ENCODE measurements around the gene SUFU. TPM values are rescaled to one million over a fixed set of nuclear protein-coding genes. Genes with fewer than 3 reads are reported as not detected.
A peak's percentile ranks its signal among the peaks of the same experiment; 100 is the strongest.
"Not testable (repeated sequence)": the region's sequence is repeated elsewhere in the genome, so short reads cannot be mapped to it uniquely, and the experiment has no call there.

The SUFU gene
- 1 to 10 TPM; 2.9 to 6.0 TPM for polyA plus RNA-seq

- Histone ChIP-seq H3K27ac (ENCODE audit: low read depth in 2 of 2, low read length in 1 of 2) (peak within 1 kb of the TSS; percentile 85 to 96), H3K9me3 (ENCODE audit: control insufficient read depth in 2 of 2, insufficient read depth in 1 of 2, low read depth in 1 of 2, low read length in 1 of 2) (no peaks in the 10 kb centered on the region), H3K27me3 (ENCODE audit: control insufficient read depth in 1 of 2, insufficient read depth in 2 of 2, low read length in 2 of 2) (no peaks in the 10 kb centered on the region), H3K36me3 (ENCODE audit: control insufficient read depth in 2 of 2, insufficient read depth in 2 of 2, low read length in 1 of 2) (no peaks in the 10 kb centered on the region), H3K4me1 (ENCODE audit: control insufficient read depth in 2 of 2, insufficient read depth in 2 of 2, low read length in 1 of 2) (peaks cover 2 to 4% of the 10 kb centered on the region in 2 donors), H3K4me3 (ENCODE audit: low read depth in 1 of 2, low read length in 2 of 2) (peak within 1 kb of the TSS; percentile 81 to 89)
- WGBS, 2 donors, result 1% methylated on average over 35 to 44 of the region's 44 CpGs
Measured at GRCh38 chr10:102503264-102504178, at the start of gene SUFU. TSS of gene SUFU (plus strand) at chr10:102503972. CDS start at chr10:102504153, 181 bp downstream.

- H3K27ac ChIP-seq (ENCODE audit: low read depth in 2 of 2, low read length in 1 of 2); H3K4me1 ChIP-seq (ENCODE audit: control insufficient read depth in 2 of 2, insufficient read depth in 2 of 2, low read length in 1 of 2): not testable (repeated sequence)
- WGBS, 2 donors, result 73 to 76% methylated on average over 13 of the region's 13 CpGs
Measured at GRCh38 chr10:102454662-102455487, 48.9 kb upstream of the SUFU start.

GRCh38 chr10:102455893-102456471, 47.8 kb upstream of the SUFU start:
- Histone ChIP-seq H3K4me3 (ENCODE audit: low read depth in 1 of 2, low read length in 2 of 2) (no peak overlapping the region), H3K27ac (ENCODE audit: low read depth in 2 of 2, low read length in 1 of 2) (peak overlapping the region in 1 of 2 donors; percentile 43), H3K27me3 (ENCODE audit: control insufficient read depth in 1 of 2, insufficient read depth in 2 of 2, low read length in 2 of 2) (no peaks in the 10 kb centered on the region), H3K9me3 (ENCODE audit: control insufficient read depth in 2 of 2, insufficient read depth in 1 of 2, low read depth in 1 of 2, low read length in 1 of 2) (no peaks in the 10 kb centered on the region), H3K4me1 (ENCODE audit: control insufficient read depth in 2 of 2, insufficient read depth in 2 of 2, low read length in 1 of 2) (peaks cover 0 to 11% of the 10 kb centered on the region in 2 donors), H3K36me3 (ENCODE audit: control insufficient read depth in 2 of 2, insufficient read depth in 2 of 2, low read length in 1 of 2) (no peaks in the 10 kb centered on the region)
- 64 to 69% methylated on average over 7 of the region's 7 CpGs for WGBS, 2 donors

More at GRCh38 chr10:102454662-102455487, 48.9 kb upstream of the SUFU start:
- not testable (repeated sequence) for H3K9me3 ChIP-seq (ENCODE audit: control insufficient read depth in 2 of 2, insufficient read depth in 1 of 2, low read depth in 1 of 2, low read length in 1 of 2); H3K4me3 ChIP-seq (ENCODE audit: low read depth in 1 of 2, low read length in 2 of 2); H3K36me3 ChIP-seq (ENCODE audit: control insufficient read depth in 2 of 2, insufficient read depth in 2 of 2, low read length in 1 of 2); H3K27me3 ChIP-seq (ENCODE audit: control insufficient read depth in 1 of 2, insufficient read depth in 2 of 2, low read length in 2 of 2)

- Histone ChIP-seq H3K4me3 (ENCODE audit: low read depth in 1 of 2, low read length in 2 of 2) (no peak overlapping the region), H3K4me1 (ENCODE audit: control insufficient read depth in 2 of 2, insufficient read depth in 2 of 2, low read length in 1 of 2) (peaks cover 0 to 6% of the 10 kb centered on the region in 2 donors), H3K36me3 (ENCODE audit: control insufficient read depth in 2 of 2, insufficient read depth in 2 of 2, low read length in 1 of 2) (no peaks in the 10 kb centered on the region), H3K27me3 (ENCODE audit: control insufficient read depth in 1 of 2, insufficient read depth in 2 of 2, low read length in 2 of 2) (no peaks in the 10 kb centered on the region), H3K27ac (ENCODE audit: low read depth in 2 of 2, low read length in 1 of 2) (no peak overlapping the region), H3K9me3 (ENCODE audit: control insufficient read depth in 2 of 2, insufficient read depth in 1 of 2, low read depth in 1 of 2, low read length in 1 of 2) (no peaks in the 10 kb centered on the region)
- WGBS, 2 donors, result 83 to 85% methylated on average over 9 of the region's 9 CpGs
Measured at GRCh38 chr10:102457591-102458150, 46.1 kb upstream of the SUFU start.

GRCh38 chr10:102458656-102459055, 45.1 kb upstream of the SUFU start:
- Histone ChIP-seq H3K36me3 (ENCODE audit: control insufficient read depth in 2 of 2, insufficient read depth in 2 of 2, low read length in 1 of 2) (no peaks in the 10 kb centered on the region), H3K27ac (ENCODE audit: low read depth in 2 of 2, low read length in 1 of 2) (no peak overlapping the region), H3K9me3 (ENCODE audit: control insufficient read depth in 2 of 2, insufficient read depth in 1 of 2, low read depth in 1 of 2, low read length in 1 of 2) (no peaks in the 10 kb centered on the region), H3K4me1 (ENCODE audit: control insufficient read depth in 2 of 2, insufficient read depth in 2 of 2, low read length in 1 of 2) (peaks cover 0 to 5% of the 10 kb centered on the region in 2 donors), H3K4me3 (ENCODE audit: low read depth in 1 of 2, low read length in 2 of 2) (no peak overlapping the region), H3K27me3 (ENCODE audit: control insufficient read depth in 1 of 2, insufficient read depth in 2 of 2, low read length in 2 of 2) (no peaks in the 10 kb centered on the region)
- WGBS, 2 donors, result 77 to 81% methylated on average over 4 of the region's 4 CpGs

- H3K4me3 ChIP-seq (ENCODE audit: low read depth in 1 of 2, low read length in 2 of 2), result peak overlapping the region; percentile 3 to 48
- no peaks in the 10 kb centered on the region for H3K36me3 ChIP-seq (ENCODE audit: control insufficient read depth in 2 of 2, insufficient read depth in 2 of 2, low read length in 1 of 2)
- WGBS, 2 donors, result 22% methylated on average over 8 of the region's 8 CpGs
- H3K9me3 ChIP-seq (ENCODE audit: control insufficient read depth in 2 of 2, insufficient read depth in 1 of 2, low read depth in 1 of 2, low read length in 1 of 2), result no peaks in the 10 kb centered on the region
- H3K27me3 ChIP-seq (ENCODE audit: control insufficient read depth in 1 of 2, insufficient read depth in 2 of 2, low read length in 2 of 2), result no peaks in the 10 kb centered on the region
- H3K27ac ChIP-seq (ENCODE audit: low read depth in 2 of 2, low read length in 1 of 2), result no peak overlapping the region
- peaks cover 0 to 5% of the 10 kb centered on the region in 2 donors for H3K4me1 ChIP-seq (ENCODE audit: control insufficient read depth in 2 of 2, insufficient read depth in 2 of 2, low read length in 1 of 2)
Measured at GRCh38 chr10:102460836-102461186, 43.0 kb upstream of the SUFU start.

- no peaks in the 10 kb centered on the region for H3K27me3 ChIP-seq (ENCODE audit: control insufficient read depth in 1 of 2, insufficient read depth in 2 of 2, low read length in 2 of 2)
- peak overlapping the region; percentile 48 for H3K4me3 ChIP-seq (ENCODE audit: low read depth in 1 of 2, low read length in 2 of 2)
- H3K27ac ChIP-seq (ENCODE audit: low read depth in 2 of 2, low read length in 1 of 2), result no peak overlapping the region
- no peaks in the 10 kb centered on the region for H3K9me3 ChIP-seq (ENCODE audit: control insufficient read depth in 2 of 2, insufficient read depth in 1 of 2, low read depth in 1 of 2, low read length in 1 of 2)
- peaks cover 0 to 5% of the 10 kb centered on the region in 2 donors for H3K4me1 ChIP-seq (ENCODE audit: control insufficient read depth in 2 of 2, insufficient read depth in 2 of 2, low read length in 1 of 2)
- WGBS, 2 donors, result 3% methylated on average over 54 of the region's 54 CpGs
- H3K36me3 ChIP-seq (ENCODE audit: control insufficient read depth in 2 of 2, insufficient read depth in 2 of 2, low read length in 1 of 2), result no peaks in the 10 kb centered on the region
Measured at GRCh38 chr10:102461187-102462054, 42.4 kb upstream of the SUFU start.

GRCh38 chr10:102462512-102463054, 41.2 kb upstream of the SUFU start:
- WGBS, 2 donors, result 72% methylated on average over 6 of the region's 6 CpGs
- Histone ChIP-seq H3K27me3 (ENCODE audit: control insufficient read depth in 1 of 2, insufficient read depth in 2 of 2, low read length in 2 of 2) (no peaks in the 10 kb centered on the region), H3K27ac (ENCODE audit: low read depth in 2 of 2, low read length in 1 of 2) (peak overlapping the region in 1 of 2 donors; percentile 67), H3K4me1 (ENCODE audit: control insufficient read depth in 2 of 2, insufficient read depth in 2 of 2, low read length in 1 of 2) (peaks cover 0 to 5% of the 10 kb centered on the region in 2 donors), H3K4me3 (ENCODE audit: low read depth in 1 of 2, low read length in 2 of 2) (no peak overlapping the region), H3K9me3 (ENCODE audit: control insufficient read depth in 2 of 2, insufficient read depth in 1 of 2, low read depth in 1 of 2, low read length in 1 of 2) (no peaks in the 10 kb centered on the region), H3K36me3 (ENCODE audit: control insufficient read depth in 2 of 2, insufficient read depth in 2 of 2, low read length in 1 of 2) (no peaks in the 10 kb centered on the region)

All from esophagus (tissue), 2 donors.